Measurements from ENCODE around the gene DRG2. TPM values are rescaled to one million over a fixed set of nuclear protein-coding genes. Genes with fewer than 3 reads are reported as not detected.

The DRG2 gene
- total and polyA plus RNA-seq, 2 of the 13 experiments (the other 11 are each of a cell fraction or from before 2014, with no cell fraction given) = 20.1 to 26.6 TPM

- peak; percentile 12; the same call in 1 of the 2 replicates for TF ChIP-seq JUND (CRISPR knock-in tag; IDR thresholded peaks at IDR 0.05)
- peak; percentile 98 for TF ChIP-seq RCOR2 (CRISPR knock-in tag; IDR thresholded peaks at IDR 0.05)
- TF ChIP-seq ZNF562 (CRISPR knock-in tag; IDR thresholded peaks at IDR 0.05; ENCODE audit: borderline replicate concordance) = no peak
- TF ChIP-seq ZNF672 (CRISPR knock-in tag; IDR thresholded peaks at IDR 0.05) = no peak
- no peak for TF ChIP-seq NCOA5 (CRISPR knock-in tag; IDR thresholded peaks at IDR 0.05)
- TF ChIP-seq ZNF446 (CRISPR knock-in tag; IDR thresholded peaks at IDR 0.05) = peak; percentile 55; the same call in 1 of the 2 replicates
- peak; percentile 48 for TF ChIP-seq RBM22 (optimal IDR thresholded peaks at IDR 0.05; ENCODE audit: low read length)
- TF ChIP-seq, protein P1, sequence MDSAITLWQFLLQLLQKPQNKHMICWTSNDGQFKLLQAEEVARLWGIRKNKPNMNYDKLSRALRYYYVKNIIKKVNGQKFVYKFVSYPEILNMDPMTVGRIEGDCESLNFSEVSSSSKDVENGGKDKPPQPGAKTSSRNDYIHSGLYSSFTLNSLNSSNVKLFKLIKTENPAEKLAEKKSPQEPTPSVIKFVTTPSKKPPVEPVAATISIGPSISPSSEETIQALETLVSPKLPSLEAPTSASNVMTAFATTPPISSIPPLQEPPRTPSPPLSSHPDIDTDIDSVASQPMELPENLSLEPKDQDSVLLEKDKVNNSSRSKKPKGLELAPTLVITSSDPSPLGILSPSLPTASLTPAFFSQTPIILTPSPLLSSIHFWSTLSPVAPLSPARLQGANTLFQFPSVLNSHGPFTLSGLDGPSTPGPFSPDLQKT (CRISPR knock-in tag; IDR thresholded peaks at IDR 0.05; ENCODE audit: borderline replicate concordance) = no peak
- peak; percentile 77 for TF ChIP-seq HMG20A (CRISPR knock-in tag; IDR thresholded peaks at IDR 0.05; ENCODE audit: borderline replicate concordance)
- TF ChIP-seq ZNF616 (CRISPR knock-in tag; IDR thresholded peaks at IDR 0.05; ENCODE audit: low read depth) = no peak
- no peak for TF ChIP-seq ZC3H4 (CRISPR knock-in tag; IDR thresholded peaks at IDR 0.05; ENCODE audit: borderline replicate concordance)
- no peak for TF ChIP-seq AHDC1 (CRISPR knock-in tag; IDR thresholded peaks at IDR 0.05; ENCODE audit: borderline replicate concordance)
- peak; percentile 99 for TF ChIP-seq KAT8 (CRISPR knock-in tag; IDR thresholded peaks at IDR 0.05)
- peak; percentile 91 for TF ChIP-seq ATF2 (CRISPR knock-in tag; IDR thresholded peaks at IDR 0.05)
- TF ChIP-seq ZNF674 (CRISPR knock-in tag; IDR thresholded peaks at IDR 0.05; ENCODE audit: low read depth) = no peak
- TF ChIP-seq RORA (CRISPR knock-in tag; IDR thresholded peaks at IDR 0.05) = no peak
- TF ChIP-seq ZNF737 (CRISPR knock-in tag; IDR thresholded peaks at IDR 0.05; ENCODE audit: borderline replicate concordance) = peak; percentile 71; the same call in 1 of the 2 replicates
- no peak; the same call in 1 of the 2 replicates for TF ChIP-seq CREBL2 (CRISPR knock-in tag; IDR thresholded peaks at IDR 0.05; ENCODE audit: borderline replicate concordance)
- no peak for TF ChIP-seq RFX3 (CRISPR knock-in tag; IDR thresholded peaks at IDR 0.05)
- TF ChIP-seq ZNF772 (CRISPR knock-in tag; IDR thresholded peaks at IDR 0.05) = peak; percentile 98
- peak; percentile 96 for TF ChIP-seq KDM1A (CRISPR knock-in tag; IDR thresholded peaks at IDR 0.05)
- TF ChIP-seq ZNF253 (CRISPR knock-in tag; IDR thresholded peaks at IDR 0.05; ENCODE audit: borderline replicate concordance) = no peak
These were observed at the start of gene DRG2 (continued) for GRCh38 chr17:18087610-18088491.

Data from HepG2 (cell line).